NCI-H526 treated with DMSO at 0.1 percent for 48 hours (cell line): ENCODE measurements around the gene ELP4.

Source experiments
- DNase-seq: peaks from one replicate; lab custom pipeline; 2025; lab: John Stamatoyannopoulos, UW

The ELP4 gene

DNA sequence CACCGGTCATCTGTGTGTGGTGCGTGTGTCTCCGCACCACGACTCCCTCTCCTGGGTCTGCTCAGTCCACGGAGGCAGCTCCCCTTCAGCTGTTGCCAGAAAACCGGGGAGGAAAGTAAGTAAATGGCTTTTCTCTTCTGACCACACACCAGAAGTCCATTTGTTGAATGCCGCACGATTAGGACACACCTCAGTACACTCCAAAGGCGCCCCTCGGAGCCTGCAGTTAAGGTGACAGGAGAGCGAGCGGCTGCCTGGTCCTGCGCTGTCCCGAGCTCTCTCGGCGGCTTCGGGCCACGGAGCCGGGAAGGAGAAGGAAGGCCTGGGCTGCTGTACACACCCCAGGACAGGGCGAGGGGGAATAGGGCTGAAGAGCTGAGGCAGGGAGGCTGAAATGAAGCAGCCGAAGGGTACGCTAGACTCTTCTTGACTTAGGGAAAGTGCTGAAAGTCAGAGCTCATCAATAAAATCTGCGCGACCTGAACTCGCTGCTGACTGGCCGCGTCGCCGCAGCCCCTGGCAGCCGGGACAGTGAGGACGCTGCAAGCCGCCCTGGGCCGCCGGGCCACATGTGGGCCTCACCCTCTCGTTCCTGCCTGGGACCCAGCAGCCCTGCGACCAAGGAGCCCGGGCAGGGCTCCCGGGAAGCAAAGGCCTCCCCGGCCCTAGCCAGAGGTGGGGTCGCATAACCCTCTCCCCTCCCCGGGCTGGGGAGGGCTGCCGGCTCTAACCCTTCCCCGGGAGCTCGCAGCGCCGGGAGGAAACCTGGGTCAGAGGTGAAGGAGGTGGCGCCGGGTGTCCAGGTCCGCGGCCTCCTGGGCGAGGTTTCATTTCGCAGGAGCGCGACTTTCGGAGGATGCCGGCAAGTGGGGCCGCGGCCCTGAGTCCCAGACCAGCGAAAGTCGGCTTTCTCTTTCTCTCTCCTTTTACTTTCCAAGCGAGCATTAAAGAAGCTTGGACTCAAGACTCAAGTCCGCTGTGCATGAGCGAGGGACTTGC lies 303.1 kb downstream of the ELP4 start:
- DNase-seq, result peak; percentile 75

GRCh38 chr11:31813391-31814175 lies 304.0 kb downstream of the ELP4 start:
- no peak for DNase-seq

GRCh38 chr11:31814176-31814868 lies 304.8 kb downstream of the ELP4 start:
- DNase-seq, result no peak

DNA sequence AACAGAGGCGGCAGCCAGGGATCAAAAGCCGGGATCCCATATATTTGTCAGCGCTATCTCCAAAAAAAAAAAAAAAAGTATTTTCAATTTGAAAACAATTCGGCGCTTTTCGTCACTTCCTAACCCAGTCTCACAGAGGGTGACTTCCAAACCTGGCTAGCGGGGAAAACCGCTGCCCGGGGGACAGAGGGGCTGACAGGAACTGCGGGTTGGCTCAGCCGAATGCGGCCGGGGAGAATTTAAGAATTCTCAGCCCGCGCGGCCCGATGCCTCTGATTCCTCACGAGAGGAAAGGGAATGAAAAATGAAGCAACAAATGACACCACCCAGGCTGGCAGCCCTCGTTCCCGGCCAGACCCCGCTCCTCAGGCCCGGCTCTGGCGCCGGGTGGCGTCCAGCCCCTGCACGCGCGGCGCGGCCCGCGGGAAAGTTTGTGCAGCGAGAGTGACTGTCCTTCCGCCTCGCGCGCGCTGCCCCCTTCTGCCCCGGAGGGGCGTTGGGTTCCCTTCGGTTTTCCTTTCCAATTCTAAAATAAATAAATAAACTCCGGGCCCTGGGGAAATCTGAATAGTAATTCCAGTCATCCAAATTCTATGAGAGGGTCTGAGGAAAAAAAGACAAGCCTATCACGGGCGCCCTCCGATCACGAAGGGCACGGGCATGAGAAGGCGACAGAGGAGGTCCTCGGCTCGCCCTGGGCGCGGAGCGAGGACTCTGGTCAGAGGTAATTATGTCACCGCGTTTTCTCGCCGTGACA lies 306.3 kb downstream of the ELP4 start:
- no peak for DNase-seq

DNA sequence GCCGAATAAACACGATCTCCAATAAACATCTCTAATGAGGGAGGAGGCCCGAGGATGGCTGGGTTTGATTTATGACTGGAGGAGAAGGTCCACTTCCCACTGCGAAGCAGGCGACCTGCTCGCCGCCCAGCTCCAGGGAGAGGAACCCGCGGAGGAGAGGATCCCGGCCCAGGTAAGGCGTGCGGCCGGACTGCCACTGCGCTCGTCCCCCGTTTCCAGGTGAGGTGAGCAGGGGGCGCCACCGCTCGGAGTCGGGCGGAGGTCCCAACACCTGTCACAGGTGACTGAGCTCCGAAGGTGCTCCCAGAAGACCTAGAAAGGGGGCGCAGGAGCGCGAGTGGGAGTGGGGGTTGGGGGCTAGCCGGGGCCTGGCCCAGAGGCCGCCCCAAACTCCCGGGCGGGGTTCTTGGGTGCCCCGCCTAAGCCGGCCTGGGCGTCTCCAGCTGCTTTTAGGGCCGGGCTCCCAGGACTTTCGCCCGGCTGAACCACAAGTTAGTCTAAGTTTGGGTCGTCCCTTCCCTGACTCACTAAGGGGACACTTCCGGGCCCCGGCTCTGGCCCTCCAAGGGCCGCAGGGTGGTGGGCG lies 307.0 kb downstream of the ELP4 start:
- peak; percentile 25 for DNase-seq

DNA sequence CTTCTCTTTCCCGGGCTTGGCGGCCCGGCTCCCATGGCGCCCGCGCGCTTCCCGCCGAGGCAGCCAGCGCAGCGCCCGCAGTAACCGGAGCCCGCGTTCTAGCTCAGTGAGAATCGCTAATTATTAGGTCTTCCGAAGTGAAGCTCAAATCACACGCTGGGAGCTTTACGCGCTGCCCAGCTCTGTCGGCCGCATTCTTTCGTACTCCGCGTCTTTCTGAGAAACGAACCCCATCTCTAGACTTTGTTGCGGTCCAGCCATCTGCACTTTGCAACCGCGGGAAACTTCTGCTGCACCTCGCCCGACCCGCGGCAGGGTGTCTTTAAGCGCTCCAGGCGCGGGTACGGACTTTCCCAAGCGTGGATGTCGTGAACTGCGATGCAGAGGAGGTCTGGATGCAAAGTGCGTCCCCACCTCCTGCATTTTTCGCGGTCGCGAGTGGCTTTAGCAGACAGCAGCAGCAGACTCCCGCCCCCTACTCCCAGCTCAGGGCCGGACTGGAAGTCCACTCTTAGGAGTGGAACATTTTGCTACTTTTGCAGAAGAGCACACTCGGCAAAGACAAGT lies 307.6 kb downstream of the ELP4 start:
- peak; percentile 63 for DNase-seq

DNA sequence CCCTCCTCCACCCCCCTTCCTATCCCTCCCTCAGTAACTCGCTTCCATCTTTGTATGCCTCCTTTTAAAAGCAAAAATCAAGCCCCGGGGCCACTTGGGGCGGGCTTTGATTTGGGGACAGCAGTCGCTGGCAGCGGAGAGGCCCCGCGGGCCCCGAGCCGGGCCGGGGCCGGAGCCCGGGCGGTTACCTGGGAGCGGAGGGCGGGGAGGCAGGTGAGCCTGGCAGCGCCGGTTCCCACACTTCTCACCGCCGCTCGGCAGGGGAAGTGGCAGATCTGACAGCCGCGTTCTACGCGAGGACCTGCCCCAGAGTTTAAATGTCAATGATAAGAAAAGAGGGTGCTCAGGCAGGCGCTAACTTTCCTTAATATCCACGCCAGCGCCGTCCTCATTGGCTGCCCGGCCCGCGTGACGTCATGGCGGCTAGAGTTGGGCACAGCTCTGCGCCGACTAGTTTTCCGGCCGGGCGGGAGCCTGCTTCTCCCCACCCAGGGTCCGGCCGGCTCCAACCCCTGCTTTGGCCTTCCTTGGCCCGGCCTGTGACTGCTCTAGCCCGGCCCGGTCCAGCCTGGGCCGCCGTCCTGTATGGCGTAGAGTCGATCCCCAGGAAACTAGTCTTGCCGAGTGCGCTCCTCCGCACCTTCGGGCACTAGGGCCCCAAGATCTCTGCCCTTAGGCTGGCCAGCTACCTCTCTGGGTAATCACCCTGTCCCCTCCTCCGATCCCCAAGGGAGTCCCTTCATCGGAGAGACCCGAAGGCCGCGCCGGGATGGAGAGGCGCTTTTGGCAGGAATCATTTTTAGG lies 308.3 kb downstream of the ELP4 start:
- no peak for DNase-seq

DNA sequence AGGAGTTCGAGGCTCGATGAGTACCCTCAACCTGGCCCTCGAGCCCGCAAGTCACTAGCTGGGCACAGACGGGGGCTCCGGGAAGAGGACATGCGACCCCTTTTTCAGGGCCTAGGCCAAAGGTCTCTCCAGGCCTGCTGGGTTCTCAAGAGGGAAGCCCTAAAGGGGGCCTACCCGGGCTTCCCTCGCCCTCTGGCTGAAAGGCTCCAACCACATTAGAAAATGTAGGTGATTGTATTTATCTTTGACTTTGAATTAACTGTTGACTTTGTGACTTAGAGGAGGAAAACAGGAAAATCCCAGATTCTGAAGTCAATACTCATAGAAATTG lies 308.8 kb downstream of the ELP4 start:
- DNase-seq, result no peak

- DNase-seq, result no peak
Observed at GRCh38 chr11:31818874-31819331, 309.3 kb downstream of the ELP4 start.

GRCh38 chr11:31819621-31820437 lies 310.3 kb downstream of the ELP4 start:
- DNase-seq, result no peak

- DNase-seq, result no peak
Observed at GRCh38 chr11:31820438-31820818, 310.9 kb downstream of the ELP4 start.

DNA sequence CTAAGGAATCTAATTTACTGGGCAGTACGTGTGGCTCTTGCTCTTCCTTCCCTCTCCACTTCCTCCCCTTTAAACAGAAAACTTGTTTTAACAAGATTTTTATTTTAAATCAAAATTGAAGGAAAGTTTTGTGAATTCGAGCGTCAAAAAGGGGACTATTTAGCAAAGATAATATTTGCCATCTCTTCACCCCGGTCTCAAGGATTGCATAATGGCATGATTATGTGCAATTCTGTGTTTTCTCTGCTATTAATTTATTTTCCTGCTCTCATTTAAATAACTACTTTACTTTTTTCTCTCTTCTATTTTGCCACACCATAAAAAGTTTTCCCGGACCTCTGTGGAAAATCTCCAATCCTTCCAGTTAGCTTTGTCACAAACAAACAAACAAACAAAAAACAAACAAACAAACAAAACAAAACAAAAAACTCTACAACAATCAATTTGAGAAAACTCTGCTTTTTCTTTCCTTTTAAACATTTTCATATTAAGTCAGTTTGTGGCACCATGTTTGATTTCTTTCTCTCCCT lies 311.7 kb downstream of the ELP4 start:
- DNase-seq, result no peak

DNA sequence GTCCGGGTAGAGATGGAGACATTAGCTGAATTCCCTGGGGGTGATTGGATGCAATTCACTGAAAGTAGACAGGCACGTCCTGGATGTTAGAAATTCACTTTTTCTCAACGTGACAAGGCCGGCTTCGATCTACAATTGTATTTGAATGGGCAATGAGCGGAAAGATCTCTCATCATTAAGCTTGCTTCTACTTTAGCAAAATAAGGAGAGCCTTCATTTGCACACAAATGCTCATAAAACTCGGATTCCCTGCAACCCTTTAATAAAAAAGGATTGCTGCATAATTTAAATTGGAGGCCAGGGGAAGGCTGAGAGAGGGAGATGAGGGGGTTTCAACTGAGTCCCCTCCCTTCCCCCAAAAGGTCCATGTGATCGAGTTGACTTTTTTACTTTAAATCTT lies 312.2 kb downstream of the ELP4 start:
- DNase-seq, result no peak

DNA sequence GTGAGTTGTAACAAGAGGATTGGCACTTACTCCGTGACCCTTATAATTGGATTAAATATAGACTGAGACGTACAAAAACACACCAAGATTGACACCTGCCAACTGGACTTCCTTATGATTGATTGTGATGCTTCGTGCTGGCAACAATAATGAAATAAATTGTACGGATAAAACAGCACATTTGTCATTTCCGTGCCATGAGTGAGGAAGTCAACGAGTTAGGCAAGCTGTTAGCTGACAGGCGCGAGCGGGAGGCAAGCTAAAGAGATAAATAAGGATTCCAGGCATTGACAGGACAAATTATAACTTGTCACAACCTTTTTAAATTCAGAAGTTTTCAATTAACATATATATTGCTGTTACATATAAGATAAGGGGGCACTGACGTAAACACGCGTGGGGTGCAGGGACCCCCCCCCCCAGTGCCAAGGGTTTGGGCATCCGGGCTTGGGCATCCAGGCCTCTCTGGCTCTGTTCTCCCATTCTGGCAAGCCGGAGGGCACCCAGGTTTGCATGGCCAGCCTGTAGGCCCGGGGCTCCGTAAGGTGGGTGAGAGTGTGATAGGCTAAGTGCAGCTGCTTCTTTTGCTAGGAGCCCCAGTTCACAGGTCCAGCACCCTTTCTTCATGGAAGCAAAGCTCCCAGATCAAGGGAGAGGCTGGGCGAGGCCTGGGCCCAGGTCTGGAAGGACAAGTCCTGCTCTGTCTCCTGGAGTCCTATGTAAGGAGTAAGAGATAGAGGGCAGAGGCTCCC lies 312.8 kb downstream of the ELP4 start:
- no peak for DNase-seq

DNA sequence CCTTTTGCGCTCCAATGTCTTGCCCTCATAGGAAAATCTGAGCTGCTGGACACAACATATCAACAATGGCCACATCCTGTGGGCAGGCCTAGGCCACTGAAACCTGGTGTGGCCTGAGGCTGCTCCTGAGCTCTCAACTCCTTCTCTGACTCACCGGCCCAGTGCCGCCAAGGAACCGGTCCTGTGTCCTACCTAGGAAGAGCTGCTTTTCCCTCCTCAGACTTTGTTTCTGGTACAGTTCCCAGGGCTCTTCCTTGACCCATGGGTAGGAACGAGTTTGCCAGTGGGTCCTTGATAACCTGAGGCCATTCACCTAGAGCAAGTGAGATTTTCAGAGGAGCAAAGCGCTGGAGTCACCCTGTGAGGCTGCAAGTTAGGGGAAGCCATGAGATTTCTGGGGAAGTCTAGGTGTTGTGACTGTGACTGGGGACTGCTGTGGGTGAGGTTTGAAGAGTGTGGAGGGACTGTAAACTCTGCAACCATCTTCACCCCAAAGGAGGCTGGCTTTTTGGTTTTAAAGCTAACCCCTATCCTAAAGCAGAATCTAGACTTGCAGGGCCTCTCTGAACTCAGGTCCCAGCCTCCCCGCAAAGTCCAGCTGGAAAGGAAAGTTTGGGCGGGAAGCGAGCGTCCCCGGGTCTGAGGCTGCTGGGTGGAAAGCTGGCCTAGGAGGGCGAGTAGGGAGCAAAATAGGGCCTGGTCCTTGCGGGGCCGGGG lies 313.5 kb downstream of the ELP4 start:
- DNase-seq, result no peak

GRCh38 chr11:31823644-31824331 lies 314.2 kb downstream of the ELP4 start:
- DNase-seq, result no peak

DNA sequence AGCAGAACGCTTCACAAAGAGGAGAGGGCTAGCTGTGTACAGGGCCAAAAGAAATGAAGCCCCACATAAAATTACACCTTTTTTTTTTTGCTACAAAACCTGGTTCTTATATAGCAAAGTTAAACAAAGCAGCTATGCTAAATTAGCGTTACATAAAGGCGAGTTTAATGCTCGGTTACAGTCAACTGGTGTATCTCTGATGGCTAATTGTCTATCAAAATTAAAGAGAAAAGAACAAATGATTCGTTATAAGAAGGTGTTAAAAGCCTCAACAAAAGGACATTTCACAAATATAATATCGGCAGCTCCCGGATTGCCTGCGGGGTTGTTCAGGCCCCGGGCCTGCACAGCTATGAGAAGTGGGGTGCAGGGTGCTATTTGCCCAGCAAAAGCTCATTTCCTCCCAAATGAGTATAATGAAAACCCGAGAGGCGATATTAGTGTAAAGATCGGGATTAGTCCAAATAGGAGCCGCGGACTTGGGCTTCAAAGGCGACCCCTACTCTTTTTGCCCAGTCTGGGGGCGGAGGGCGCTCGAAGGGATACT lies 314.8 kb downstream of the ELP4 start:
- DNase-seq, result no peak
